Measurements from ENCODE around the gene MAML2.

- TF ChIP-seq, protein P1, sequence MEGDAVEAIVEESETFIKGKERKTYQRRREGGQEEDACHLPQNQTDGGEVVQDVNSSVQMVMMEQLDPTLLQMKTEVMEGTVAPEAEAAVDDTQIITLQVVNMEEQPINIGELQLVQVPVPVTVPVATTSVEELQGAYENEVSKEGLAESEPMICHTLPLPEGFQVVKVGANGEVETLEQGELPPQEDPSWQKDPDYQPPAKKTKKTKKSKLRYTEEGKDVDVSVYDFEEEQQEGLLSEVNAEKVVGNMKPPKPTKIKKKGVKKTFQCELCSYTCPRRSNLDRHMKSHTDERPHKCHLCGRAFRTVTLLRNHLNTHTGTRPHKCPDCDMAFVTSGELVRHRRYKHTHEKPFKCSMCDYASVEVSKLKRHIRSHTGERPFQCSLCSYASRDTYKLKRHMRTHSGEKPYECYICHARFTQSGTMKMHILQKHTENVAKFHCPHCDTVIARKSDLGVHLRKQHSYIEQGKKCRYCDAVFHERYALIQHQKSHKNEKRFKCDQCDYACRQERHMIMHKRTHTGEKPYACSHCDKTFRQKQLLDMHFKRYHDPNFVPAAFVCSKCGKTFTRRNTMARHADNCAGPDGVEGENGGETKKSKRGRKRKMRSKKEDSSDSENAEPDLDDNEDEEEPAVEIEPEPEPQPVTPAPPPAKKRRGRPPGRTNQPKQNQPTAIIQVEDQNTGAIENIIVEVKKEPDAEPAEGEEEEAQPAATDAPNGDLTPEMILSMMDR (conservative IDR thresholded peaks at IDR 0.05), result no peak
- TF ChIP-seq ZFX (IDR thresholded peaks at IDR 0.05), result no peak
These were observed 169.1 kb downstream of the MAML2 start for GRCh38 chr11:96173906-96174305.

Data from C4-2B (cell line).